ENCODE data around the gene B3GALT5. TPM values are rescaled to one million over a fixed set of nuclear protein-coding genes. Genes with fewer than 3 reads are reported as not detected.

B3GALT5 gene
- total RNA-seq, 1 donor from 2014 or later = 0.03 TPM

DNA sequence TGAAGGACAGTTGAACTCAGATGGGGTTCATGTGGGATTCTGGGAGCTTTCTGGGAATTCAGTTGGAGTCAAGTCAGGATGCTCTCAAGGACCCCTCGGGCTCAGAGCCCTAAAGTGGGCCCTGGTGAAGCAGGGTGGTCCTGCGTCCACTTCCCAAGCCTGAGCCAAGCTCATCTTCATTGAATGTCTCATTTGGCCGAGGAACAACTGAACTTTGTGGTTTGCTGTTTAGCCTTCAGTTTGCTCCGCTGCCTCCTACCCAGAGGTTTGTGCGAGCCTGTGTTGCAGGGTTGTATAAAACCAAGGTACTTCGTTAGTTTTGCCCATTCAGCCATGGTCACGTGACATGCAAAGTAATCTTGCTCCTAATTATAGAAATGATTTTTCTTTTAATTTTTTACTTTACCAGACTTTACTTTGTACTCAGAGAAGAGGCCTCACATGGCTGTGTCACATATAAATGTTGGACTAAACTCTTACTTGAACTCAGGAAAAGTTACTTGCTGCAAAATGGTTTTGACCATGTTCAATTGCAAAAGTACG, 49.7 kb downstream of the B3GALT5 start:
- Histone ChIP-seq H3K36me3 (no peaks in the 10 kb centered on the region), H3K9me3 (replicated peaks) (no peaks in the 10 kb centered on the region), H3K27ac (replicated peaks) (no peak overlapping the region), H3K27me3 (ENCODE audit: low read depth) (no peaks in the 10 kb centered on the region), H3K4me1 (peaks cover 18% of the 10 kb centered on the region), H3K4me3 (no peak overlapping the region)
- intact Hi-C loops (cut with micrococcal nuclease) = no loop called here
- TF ChIP-seq, protein P1, sequence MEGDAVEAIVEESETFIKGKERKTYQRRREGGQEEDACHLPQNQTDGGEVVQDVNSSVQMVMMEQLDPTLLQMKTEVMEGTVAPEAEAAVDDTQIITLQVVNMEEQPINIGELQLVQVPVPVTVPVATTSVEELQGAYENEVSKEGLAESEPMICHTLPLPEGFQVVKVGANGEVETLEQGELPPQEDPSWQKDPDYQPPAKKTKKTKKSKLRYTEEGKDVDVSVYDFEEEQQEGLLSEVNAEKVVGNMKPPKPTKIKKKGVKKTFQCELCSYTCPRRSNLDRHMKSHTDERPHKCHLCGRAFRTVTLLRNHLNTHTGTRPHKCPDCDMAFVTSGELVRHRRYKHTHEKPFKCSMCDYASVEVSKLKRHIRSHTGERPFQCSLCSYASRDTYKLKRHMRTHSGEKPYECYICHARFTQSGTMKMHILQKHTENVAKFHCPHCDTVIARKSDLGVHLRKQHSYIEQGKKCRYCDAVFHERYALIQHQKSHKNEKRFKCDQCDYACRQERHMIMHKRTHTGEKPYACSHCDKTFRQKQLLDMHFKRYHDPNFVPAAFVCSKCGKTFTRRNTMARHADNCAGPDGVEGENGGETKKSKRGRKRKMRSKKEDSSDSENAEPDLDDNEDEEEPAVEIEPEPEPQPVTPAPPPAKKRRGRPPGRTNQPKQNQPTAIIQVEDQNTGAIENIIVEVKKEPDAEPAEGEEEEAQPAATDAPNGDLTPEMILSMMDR (IDR thresholded peaks at IDR 0.05; ENCODE audit: borderline replicate concordance) = no peak
- no peak for DNase-seq

DNA sequence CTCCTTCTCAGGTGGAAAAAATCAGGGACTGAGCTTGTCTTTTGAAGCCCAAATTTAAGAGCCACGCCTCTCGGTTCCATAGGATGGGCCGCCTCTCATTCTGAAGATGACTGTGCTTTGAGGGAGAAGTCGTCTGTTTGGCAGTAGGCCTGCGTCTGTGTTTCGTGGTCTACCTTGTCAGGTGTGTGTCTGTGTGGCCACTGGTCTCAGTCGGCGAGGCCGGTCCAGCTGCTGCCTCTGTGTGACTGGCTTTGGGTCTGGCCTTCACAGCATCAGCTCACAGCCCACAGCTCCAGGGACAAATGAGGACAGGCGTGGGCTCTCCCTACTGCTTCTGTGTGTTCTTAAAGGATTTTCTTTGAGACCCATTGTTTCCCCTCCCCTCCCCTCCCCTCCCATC, 50.3 kb downstream of the B3GALT5 start:
- intact Hi-C loops (cut with micrococcal nuclease) = no loop called here

DNA sequence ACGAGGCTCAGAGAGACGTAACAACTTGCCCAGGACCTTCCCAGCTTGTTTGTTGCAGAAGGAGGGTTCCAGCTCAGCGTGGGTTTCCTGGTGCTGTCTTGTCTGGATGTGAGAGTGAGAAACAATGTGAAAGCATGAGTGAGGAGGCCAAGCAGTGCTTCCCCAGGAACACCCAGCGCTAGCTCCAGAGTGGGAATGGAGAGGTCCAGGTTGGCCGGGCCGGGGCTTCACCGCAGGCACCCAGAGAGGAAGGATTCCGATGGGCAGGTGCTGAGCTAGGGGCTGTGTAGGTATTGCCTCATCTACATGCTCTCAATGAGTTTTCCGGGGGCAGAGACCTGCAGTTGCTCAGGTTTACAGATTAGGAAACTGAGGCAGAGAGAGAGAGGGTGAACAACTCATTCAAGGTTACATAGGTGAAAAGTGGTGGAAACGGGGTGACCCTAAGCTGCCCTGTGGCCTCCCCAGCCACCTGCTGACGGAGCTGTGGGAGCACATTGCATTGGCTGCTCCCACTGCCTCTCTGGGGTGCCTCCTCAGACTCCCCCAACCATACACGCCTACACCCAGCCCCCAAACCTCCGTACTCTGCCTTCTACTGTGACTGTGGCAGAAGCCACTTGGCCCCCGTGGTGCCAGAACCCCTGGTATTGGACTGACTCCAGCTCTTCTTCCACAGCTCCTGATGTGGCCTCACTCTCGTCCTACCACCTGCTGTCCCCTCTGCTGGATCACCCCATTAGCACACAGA, 51.2 kb downstream of the B3GALT5 start:
- Histone ChIP-seq H3K27me3 (ENCODE audit: low read depth) (no peaks in the 10 kb centered on the region), H3K9me3 (replicated peaks) (no peaks in the 10 kb centered on the region), H3K36me3 (no peaks in the 10 kb centered on the region), H3K4me3 (no peak overlapping the region), H3K4me1 (peaks cover 18% of the 10 kb centered on the region), H3K27ac (replicated peaks) (no peak overlapping the region)
- intact Hi-C loops (cut with micrococcal nuclease) = no loop called here
- TF ChIP-seq, protein P1 (IDR thresholded peaks at IDR 0.05; ENCODE audit: borderline replicate concordance) = no peak
- no peak for DNase-seq

More for the DNA sequence above, 50.3 kb downstream of the B3GALT5 start:
- Histone ChIP-seq H3K27ac (replicated peaks) (no peak overlapping the region), H3K4me1 (peaks cover 18% of the 10 kb centered on the region), H3K27me3 (ENCODE audit: low read depth) (no peaks in the 10 kb centered on the region), H3K9me3 (replicated peaks) (no peaks in the 10 kb centered on the region), H3K4me3 (no peak overlapping the region), H3K36me3 (no peaks in the 10 kb centered on the region)
- TF ChIP-seq, protein P1 (IDR thresholded peaks at IDR 0.05; ENCODE audit: borderline replicate concordance) = no peak
- no peak for DNase-seq

DNA sequence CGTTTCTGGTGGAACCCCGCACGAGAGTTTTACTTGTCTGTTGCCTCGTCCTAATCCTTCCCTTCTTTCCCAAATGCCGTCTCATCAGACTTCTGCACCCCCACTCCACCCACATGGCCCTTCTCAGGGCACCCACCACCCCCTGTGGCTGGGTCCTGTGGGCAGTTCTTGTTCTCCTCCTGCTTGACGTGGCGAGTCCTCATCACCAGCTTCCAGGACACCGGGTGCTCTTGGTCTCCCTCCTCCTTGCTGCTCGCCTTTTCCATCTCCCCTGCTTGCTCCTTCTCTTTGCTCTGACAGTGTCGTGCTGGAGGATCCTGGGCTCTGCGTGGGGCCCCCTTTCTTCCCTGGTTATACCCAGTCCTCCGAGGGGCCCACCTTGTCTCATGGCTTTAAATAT, 51.8 kb downstream of the B3GALT5 start:
- TF ChIP-seq, protein P1 (IDR thresholded peaks at IDR 0.05; ENCODE audit: borderline replicate concordance) = no peak
- no peak for DNase-seq
- intact Hi-C loops (cut with micrococcal nuclease) = no loop called here
- Histone ChIP-seq H3K4me1 (peaks cover 15% of the 10 kb centered on the region), H3K4me3 (no peak overlapping the region), H3K27me3 (ENCODE audit: low read depth) (no peaks in the 10 kb centered on the region), H3K27ac (replicated peaks) (no peak overlapping the region), H3K36me3 (no peaks in the 10 kb centered on the region), H3K9me3 (replicated peaks) (no peaks in the 10 kb centered on the region)

DNA sequence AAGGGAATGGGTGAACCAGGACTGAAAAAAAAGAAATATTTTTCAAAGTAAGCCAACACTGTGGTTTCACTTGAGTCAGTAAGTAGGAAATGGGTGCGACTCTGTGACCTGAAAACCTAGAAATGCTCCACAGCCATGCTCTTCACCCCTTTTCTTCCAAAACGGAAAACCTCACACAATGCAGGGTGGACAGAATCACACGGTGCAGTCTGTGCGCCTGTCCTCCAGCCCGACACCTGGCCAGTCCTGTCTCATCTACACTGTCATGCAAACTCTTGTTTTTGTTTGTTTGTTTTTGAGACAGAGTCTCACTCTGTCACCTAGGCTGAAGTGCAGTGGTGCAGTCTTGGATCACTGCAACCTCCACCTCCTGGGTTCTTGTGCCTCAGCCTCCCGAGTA, 53.3 kb downstream of the B3GALT5 start:
- Histone ChIP-seq H3K27me3 (ENCODE audit: low read depth) (no peaks in the 10 kb centered on the region), H3K4me3 (no peak overlapping the region), H3K9me3 (replicated peaks) (no peaks in the 10 kb centered on the region), H3K27ac (replicated peaks) (no peak overlapping the region), H3K36me3 (no peaks in the 10 kb centered on the region), H3K4me1 (peaks cover under 1% of the 10 kb centered on the region)
- TF ChIP-seq, protein P1 (IDR thresholded peaks at IDR 0.05; ENCODE audit: borderline replicate concordance) = no peak
- no peak for DNase-seq
- intact Hi-C loops (cut with micrococcal nuclease) = no loop called here
